Measurements from ENCODE around the gene CAMKMT.
A peak's percentile ranks its signal among the peaks of the same experiment; 100 is the strongest.

The CAMKMT gene

GRCh38 chr2:44448860-44449527, 87.2 kb downstream of the CAMKMT start:
- H3K4me3 ChIP-seq (ENCODE audit: low read depth, low read length): no peak overlapping the region
- TF ChIP-seq, protein P1, sequence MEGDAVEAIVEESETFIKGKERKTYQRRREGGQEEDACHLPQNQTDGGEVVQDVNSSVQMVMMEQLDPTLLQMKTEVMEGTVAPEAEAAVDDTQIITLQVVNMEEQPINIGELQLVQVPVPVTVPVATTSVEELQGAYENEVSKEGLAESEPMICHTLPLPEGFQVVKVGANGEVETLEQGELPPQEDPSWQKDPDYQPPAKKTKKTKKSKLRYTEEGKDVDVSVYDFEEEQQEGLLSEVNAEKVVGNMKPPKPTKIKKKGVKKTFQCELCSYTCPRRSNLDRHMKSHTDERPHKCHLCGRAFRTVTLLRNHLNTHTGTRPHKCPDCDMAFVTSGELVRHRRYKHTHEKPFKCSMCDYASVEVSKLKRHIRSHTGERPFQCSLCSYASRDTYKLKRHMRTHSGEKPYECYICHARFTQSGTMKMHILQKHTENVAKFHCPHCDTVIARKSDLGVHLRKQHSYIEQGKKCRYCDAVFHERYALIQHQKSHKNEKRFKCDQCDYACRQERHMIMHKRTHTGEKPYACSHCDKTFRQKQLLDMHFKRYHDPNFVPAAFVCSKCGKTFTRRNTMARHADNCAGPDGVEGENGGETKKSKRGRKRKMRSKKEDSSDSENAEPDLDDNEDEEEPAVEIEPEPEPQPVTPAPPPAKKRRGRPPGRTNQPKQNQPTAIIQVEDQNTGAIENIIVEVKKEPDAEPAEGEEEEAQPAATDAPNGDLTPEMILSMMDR (IDR thresholded peaks at IDR 0.05; ENCODE audit: control insufficient read depth, extremely low read depth, insufficient read depth): no peak
- no peak for DNase-seq (ENCODE audit: low read depth)

GRCh38 chr2:44450082-44450481, 88.3 kb downstream of the CAMKMT start:
- TF ChIP-seq, protein P1 (IDR thresholded peaks at IDR 0.05; ENCODE audit: control insufficient read depth, extremely low read depth, insufficient read depth): no peak
- DNase-seq (ENCODE audit: low read depth): no peak
- no peak overlapping the region for H3K4me3 ChIP-seq (ENCODE audit: low read depth, low read length)

DNA sequence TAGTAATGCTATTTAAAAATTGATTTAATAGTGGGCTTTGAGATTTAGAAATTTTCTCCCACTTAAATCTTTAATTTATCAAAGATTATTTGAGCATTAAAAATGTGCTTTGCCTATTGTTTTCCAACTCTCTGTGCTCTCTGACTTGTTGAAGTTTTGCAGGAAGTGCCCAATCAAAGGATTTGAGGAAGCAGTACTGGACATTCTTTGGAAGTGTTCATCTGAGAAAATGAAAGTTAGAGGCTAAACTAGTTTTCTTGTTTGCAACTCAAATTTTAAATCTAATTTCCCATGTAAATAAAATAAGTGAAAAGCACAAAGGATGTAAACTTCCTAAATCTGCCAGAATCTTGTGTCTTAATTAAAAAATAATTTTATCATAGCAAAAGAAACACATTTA, 89.1 kb downstream of the CAMKMT start:
- H3K4me3 ChIP-seq (ENCODE audit: low read depth, low read length): no peak overlapping the region
- TF ChIP-seq, protein P1 (IDR thresholded peaks at IDR 0.05; ENCODE audit: control insufficient read depth, extremely low read depth, insufficient read depth): no peak
- no peak for DNase-seq (ENCODE audit: low read depth)

- TF ChIP-seq, protein P1 (IDR thresholded peaks at IDR 0.05; ENCODE audit: control insufficient read depth, extremely low read depth, insufficient read depth): no peak
- no peak overlapping the region for H3K4me3 ChIP-seq (ENCODE audit: low read depth, low read length)
- no peak for DNase-seq (ENCODE audit: low read depth)
Observed at GRCh38 chr2:44452069-44452583, 90.4 kb downstream of the CAMKMT start.

DNA sequence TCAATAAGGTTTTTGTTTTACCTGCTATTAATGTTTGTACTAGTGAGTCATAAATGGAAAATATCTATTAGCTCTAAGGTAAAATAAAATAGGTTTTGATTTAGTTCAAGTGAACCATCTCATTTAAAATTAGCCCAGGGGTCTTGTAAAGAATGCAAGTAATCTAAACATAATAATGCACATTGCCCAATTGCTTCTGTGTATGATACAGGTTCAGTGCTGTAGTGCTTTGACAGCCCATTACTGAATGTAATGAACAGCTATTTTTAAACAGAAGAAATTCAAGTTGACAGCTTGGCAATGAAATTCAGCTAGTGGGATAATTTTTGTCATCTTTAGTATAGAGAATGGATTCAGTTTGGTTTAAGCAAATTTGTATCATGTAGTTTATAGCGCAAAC, 91.5 kb downstream of the CAMKMT start:
- TF ChIP-seq, protein P1 (IDR thresholded peaks at IDR 0.05; ENCODE audit: control insufficient read depth, extremely low read depth, insufficient read depth): no peak
- H3K4me3 ChIP-seq (ENCODE audit: low read depth, low read length): no peak overlapping the region

DNA sequence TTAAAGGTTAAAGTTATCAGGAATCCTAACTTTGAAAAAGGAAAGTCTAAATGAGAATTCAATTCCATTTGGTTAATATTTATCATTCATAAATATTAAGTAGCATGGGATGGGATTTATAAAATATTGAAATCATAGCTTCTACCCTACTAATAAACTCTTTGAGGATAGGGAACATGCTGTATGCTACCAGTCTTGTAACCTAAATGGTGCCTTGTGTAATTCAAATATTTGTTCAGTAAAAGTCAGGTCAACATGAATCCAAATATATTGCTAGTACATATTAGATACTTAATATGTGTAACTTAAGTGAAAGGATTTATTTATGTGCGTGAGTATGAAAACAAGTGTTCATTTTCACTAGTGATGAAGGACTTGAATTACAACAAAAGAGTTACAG, 94.1 kb downstream of the CAMKMT start:
- TF ChIP-seq, protein P1 (IDR thresholded peaks at IDR 0.05; ENCODE audit: control insufficient read depth, extremely low read depth, insufficient read depth): no peak
- peak; percentile 34 for DNase-seq (ENCODE audit: low read depth)
- H3K4me3 ChIP-seq (ENCODE audit: low read depth, low read length): no peak overlapping the region

More for the DNA sequence above, 91.5 kb downstream of the CAMKMT start:
- DNase-seq (ENCODE audit: low read depth): no peak

- no peak for DNase-seq (ENCODE audit: low read depth)
- H3K4me3 ChIP-seq (ENCODE audit: low read depth, low read length): no peak overlapping the region
- TF ChIP-seq, protein P1 (IDR thresholded peaks at IDR 0.05; ENCODE audit: control insufficient read depth, extremely low read depth, insufficient read depth): no peak
Observed at GRCh38 chr2:44456946-44457345, 95.2 kb downstream of the CAMKMT start.

Data from LNCaP clone FGC (cell line).